B cell (primary cell): ENCODE results near the gene PTPN23. TPM values are rescaled to one million over a fixed set of nuclear protein-coding genes. Genes with fewer than 3 reads are reported as not detected.

Experiments used
- ATAC-seq: fragments of 200-7000 bp; cut with Tn5 transposase; one replicate; pipeline ENCODE4 v1.10.0; 2021; ENCODE audit warnings: low read depth, mild to moderate bottlenecking, moderate number of reproducible peaks, moderate library complexity
- CTCF ChIA-PET: fragments of 350-600 bp; sonication (Branson Sonifier 250); formaldehyde crosslinking; loops from one replicate; lab custom pipeline; 2021; ENCODE audit warnings: antibody characterized with exemption, inconsistent platforms; lab: Charles Lee
- POLR2A ChIA-PET: fragments of 350-600 bp; sonication (Branson Sonifier 250); formaldehyde crosslinking; loops from one replicate; lab custom pipeline; 2021; ENCODE audit warnings: antibody characterized with exemption; lab: Charles Lee
- DNase-seq: peaks from one replicate; pipeline ENCODE4 v3.0.0; 2013
- H2AFZ ChIP-seq: 2 replicates; pipeline ENCODE4 v1.6.1; 2012; ENCODE audit warnings: mild to moderate bottlenecking, low read depth, low read length; ENCODE audit not compliant: insufficient read depth, poor library complexity, severe bottlenecking
- H3K27ac ChIP-seq, 2 donors: 1 replicate in 1 of 2; 2 replicates in 1 of 2; pipeline ENCODE4 v1.5.1; 2012 to 2013; ENCODE audit warnings: low read length in 2 of 2, mild to moderate bottlenecking in 2 of 2, moderate library complexity in 1 of 2
- H3K27me3 ChIP-seq, 4 experiments: fragments of 200-600 bp in 1 of 4; sonication (generic) in 1 of 4; replicated peaks in 1 of 4; 1 replicate in 2 of 4; 2 replicates in 2 of 4; pipeline versions ENCODE4 v1.6.1 to v1.7.0; 2013 to 2016; ENCODE audit warnings: low read length in 3 of 4, mild to moderate bottlenecking in 2 of 4, mixed read lengths in 1 of 4, moderate library complexity in 1 of 4; ENCODE audit not compliant: insufficient read depth in 4 of 4, control insufficient read depth in 3 of 4; ENCODE audit errors: control extremely low read depth in 1 of 4
- H3K36me3 ChIP-seq, 2 experiments: replicated peaks in 1 of 2; 1 replicate in 1 of 2; 2 replicates in 1 of 2; pipeline versions ENCODE4 v1.6.1 to v1.7.1; 2013; ENCODE audit warnings: low read length in 1 of 2; ENCODE audit not compliant: insufficient read depth in 2 of 2, control insufficient read depth in 1 of 2; ENCODE audit errors: control extremely low read depth in 1 of 2, extremely low read depth in 1 of 2
- H3K4me1 ChIP-seq, 2 donors: fragments of 200-600 bp in 1 of 2; sonication (generic) in 1 of 2; 1 replicate in 1 of 2; 2 replicates in 1 of 2; pipeline versions ENCODE4 v1.5.1 to v1.6.1; 2013 to 2017; ENCODE audit warnings: low read length in 2 of 2; ENCODE audit not compliant: control insufficient read depth in 2 of 2, insufficient read depth in 2 of 2
- H3K4me2 ChIP-seq: replicated peaks from 2 replicates; pipeline ENCODE3; 2012; ENCODE audit warnings: mild to moderate bottlenecking, low read depth, low read length; ENCODE audit not compliant: poor library complexity, severe bottlenecking
- H3K4me3 ChIP-seq, 5 experiments: fragments of 200-600 bp in 1 of 5; sonication (generic) in 1 of 5; 1 replicate in 3 of 5; 2 replicates in 2 of 5; pipeline versions ENCODE4 v1.5.1 to v1.7.0; 2011 to 2016; ENCODE audit warnings: low read length in 4 of 5, mild to moderate bottlenecking in 4 of 5, low read depth in 2 of 5, control low read depth in 1 of 5, moderate library complexity in 1 of 5; ENCODE audit not compliant: insufficient read depth in 1 of 5; ENCODE audit errors: control extremely low read depth in 1 of 5, extremely low read depth in 1 of 5
- H3K79me2 ChIP-seq: fragments of 200-600 bp; sonication (generic); one replicate; pipeline ENCODE4 v1.6.0; 2016; ENCODE audit warnings: low read length; ENCODE audit not compliant: control insufficient read depth, insufficient read depth
- H3K9ac ChIP-seq: fragments of 200-600 bp; sonication (generic); 2 replicates; pipeline ENCODE4 v1.6.1; 2017; ENCODE audit warnings: mild to moderate bottlenecking, low read length, moderate library complexity
- H3K9me3 ChIP-seq, 3 donors: one replicate each; pipeline versions ENCODE4 v1.6.1 to v1.7.1; 2013; ENCODE audit warnings: low read length in 2 of 3; ENCODE audit not compliant: control insufficient read depth in 2 of 3, insufficient read depth in 1 of 3; ENCODE audit errors: control extremely low read depth in 1 of 3
- H4K20me1 ChIP-seq: 2 replicates; pipeline ENCODE4 v1.6.0; 2012; ENCODE audit warnings: mild to moderate bottlenecking, low read length; ENCODE audit not compliant: insufficient read depth, control insufficient read depth, poor library complexity, severe bottlenecking
- H3K27ac Mint-ChIP-seq: one replicate; pipeline ENCODE4 v1.8.0; 2021; ENCODE audit warnings: mixed read lengths
- H3K27me3 Mint-ChIP-seq: one replicate; pipeline ENCODE4 v1.8.0; 2021; ENCODE audit warnings: mixed read lengths
- H3K4me1 Mint-ChIP-seq: one replicate; pipeline ENCODE4 v1.8.0; 2021; ENCODE audit warnings: mixed read lengths
- H3K4me3 Mint-ChIP-seq: one replicate; pipeline ENCODE4 v1.8.0; 2021; ENCODE audit warnings: mixed read lengths
- H3K9me3 Mint-ChIP-seq: one replicate; pipeline ENCODE4 v1.8.0; 2022; ENCODE audit warnings: mixed read lengths; ENCODE audit not compliant: insufficient read depth
- CTCF ChIP-seq: fragments of 200-600 bp; IDR thresholded peaks from one replicate; pipeline ENCODE4 v1.8.0; 2022; ENCODE audit warnings: antibody characterized with exemption, mild to moderate bottlenecking
- EZH2 ChIP-seq: IDR thresholded peaks from 2 replicates; pipeline ENCODE4 v1.6.1; 2012; ENCODE audit warnings: borderline replicate concordance, low read depth, mild to moderate bottlenecking, moderate library complexity, low read length; ENCODE audit not compliant: insufficient read depth, poor library complexity, severe bottlenecking
- WGBS: methylation state at CpG from one replicate; pipeline ENCODE4 v1.1.5; 2013; ENCODE audit warnings: missing lambda C conversion rate; ENCODE audit not compliant: insufficient coverage; 5-methylcytosine and 5-hydroxymethylcytosine counted together
- intact Hi-C: fragments of 100-400 bp; cut with micrococcal nuclease; formaldehyde crosslinking; loops from one replicate; pipeline ENCODE4 v1.10.0; 2022
- polyA plus RNA-seq: library from polyadenylated mRNA; depleted of rRNA; stranded (reverse); fragments of >200 nt; gene quantifications from 2 replicates; pipeline ENCODE4 v1.2.3, GENCODE V29; 2012
- total RNA-seq, 2 donors: library from RNA; stranded (reverse); fragments of 120-200 nt in 1 of 2; gene quantifications; 1 replicate in 1 of 2; 2 replicates in 1 of 2; pipeline versions ENCODE4 v1.2.3 to v1.2.4, GENCODE V29; 2013 to 2022

The PTPN23 gene
- total and polyA plus RNA-seq, 2 donors (not counting 1 experiment from before 2014, with no cell fraction given), result 21.3 to 68.8 TPM

- Histone ChIP-seq H4K20me1 (peaks cover 12% of the 10 kb centered on the region), H3K27ac (no peak overlapping the region), H3K27me3 (no peaks in the 10 kb centered on the region), H3K36me3 (peaks cover 0 to 84% of the 10 kb centered on the region in 2 experiments), H3K4me2 (no peak overlapping the region), H3K9ac (no peak overlapping the region), H3K9me3 (no peaks in the 10 kb centered on the region), H3K79me2 (peaks cover 5% of the 10 kb centered on the region), H2AFZ (no peak overlapping the region), H3K4me3 (no peak overlapping the region), H3K4me1 (peaks cover 7 to 10% of the 10 kb centered on the region in 2 donors)
- 97% methylated on average over 19 of the region's 26 CpGs for WGBS
- no peak for DNase-seq
- TF ChIP-seq CTCF (no peak), EZH2 (no peak)
- Mint-ChIP-seq H3K27ac (no peak overlapping the region), H3K9me3 (no peaks in the 10 kb centered on the region), H3K27me3 (no peaks in the 10 kb centered on the region), H3K4me1 (peaks cover 11% of the 10 kb centered on the region), H3K4me3 (no peak overlapping the region)
- intact Hi-C loops, result no loop called here
- ChIA-PET POLR2A (interaction anchor here (0.5 kb wide), 1 partner anchor 380 kb away, joined by 4 read pairs; no protein-coding TSS in a partner anchor), CTCF (interaction anchor here (0.5 to 1.5 kb wide), 3 partner anchors 11 to 73 kb away, joined by 3 to 9 read pairs (median 3); no protein-coding TSS in a partner anchor)
- ATAC-seq, result no peak
These were observed 29.0 kb downstream of the PTPN23 start for GRCh38 chr3:47409688-47410416.

GRCh38 chr3:47410417-47410720 lies 29.5 kb downstream of the PTPN23 start:
- Histone ChIP-seq H3K4me3 (no peak overlapping the region), H3K27me3 (no peaks in the 10 kb centered on the region), H3K27ac (no peak overlapping the region), H3K36me3 (peaks cover 0 to 87% of the 10 kb centered on the region in 2 experiments), H4K20me1 (peaks cover 7% of the 10 kb centered on the region), H2AFZ (no peak overlapping the region), H3K9ac (no peak overlapping the region), H3K79me2 (peaks cover 2% of the 10 kb centered on the region), H3K4me2 (no peak overlapping the region), H3K9me3 (no peaks in the 10 kb centered on the region), H3K4me1 (peaks cover 7 to 13% of the 10 kb centered on the region in 2 donors)
- Mint-ChIP-seq H3K27ac (no peak overlapping the region), H3K4me1 (peaks cover 15% of the 10 kb centered on the region), H3K4me3 (no peak overlapping the region), H3K9me3 (no peaks in the 10 kb centered on the region), H3K27me3 (no peaks in the 10 kb centered on the region)
- WGBS, result 75% methylated on average over 9 of the region's 10 CpGs
- POLR2A ChIA-PET, result interaction anchor here (0.5 kb wide), 1 partner anchor 380 kb away, joined by 4 read pairs; no protein-coding TSS in a partner anchor
- TF ChIP-seq EZH2 (no peak), CTCF (no peak)
- intact Hi-C loops, result no loop called here
- CTCF ChIA-PET, result no interaction called here
- ATAC-seq (no peak), DNase-seq (no peak)
